Psoas muscle (tissue), 8 donors: ENCODE measurements around the gene TMEM30A. TPM values are rescaled to one million over a fixed set of nuclear protein-coding genes. Genes with fewer than 3 reads are reported as not detected.

ENCODE experiments used
- ATAC-seq, 4 donors: fragments of 200-7000 bp; cut with Tn5 transposase; one replicate each; pipeline ENCODE4 v1.9.1; 2020; ENCODE audit warnings: moderate library complexity in 3 of 4, mild to moderate bottlenecking in 2 of 4
- DNase-seq, 2 donors: peaks; one replicate each; pipeline ENCODE4 v3.0.0-alpha.2; 2020
- H3K27ac ChIP-seq: fragments of 200-600 bp; one replicate; pipeline ENCODE4 v1.8.0; 2022
- H3K27me3 ChIP-seq, 3 donors: fragments of 200-600 bp in 1 of 3; one replicate each; pipeline versions ENCODE4 v1.6.1 to v1.8.0; 2013 to 2022; ENCODE audit warnings: low read length in 2 of 3, mild to moderate bottlenecking in 2 of 3, moderate library complexity in 1 of 3; ENCODE audit not compliant: insufficient read depth in 3 of 3
- H3K36me3 ChIP-seq, 2 donors: fragments of 200-600 bp in 1 of 2; one replicate each; pipeline versions ENCODE4 v1.6.1 to v1.8.0; 2013 to 2022; ENCODE audit warnings: low read depth in 1 of 2, mild to moderate bottlenecking in 1 of 2, moderate library complexity in 1 of 2; ENCODE audit not compliant: insufficient read depth in 1 of 2
- H3K4me1 ChIP-seq: fragments of 200-600 bp; one replicate; pipeline ENCODE4 v1.8.0; 2022
- H3K4me3 ChIP-seq: fragments of 200-600 bp; one replicate; pipeline ENCODE4 v1.8.0; 2022; ENCODE audit warnings: mild to moderate bottlenecking
- H3K9me3 ChIP-seq: fragments of 200-600 bp; one replicate; pipeline ENCODE4 v1.8.0; 2022
- WGBS, 3 donors: extraction: QIAGEN DNeasy Blood & Tissue Kit; methylation state at CpG; one replicate each; pipeline versions ENCODE4 v1.1.6 to v1.1.7; 2013; 5-methylcytosine and 5-hydroxymethylcytosine counted together
- intact Hi-C, 2 donors: fragments of 100-400 bp; cut with DNase I; formaldehyde crosslinking; loops; one replicate each; pipeline versions ENCODE4 v1.11.0 to v1.14.2; 2022
- polyA plus RNA-seq, 3 donors: library from polyadenylated mRNA; stranded (reverse); fragments of 200-250 nt; gene quantifications; one replicate each; pipeline ENCODE4 v1.2.3, GENCODE V29; 2013
- total RNA-seq, 4 donors: library from RNA; stranded (reverse); fragmentation: NEBNext Ultra II Directional in 2 of 4; extraction: Animal tissue kit (Norgen Biotek cat#: 25700) in 2 of 4; gene quantifications; one replicate each; pipeline versions ENCODE4 v1.2.1 to v1.2.4, GENCODE V29; 2021 to 2023
- TF ChIP-seq, protein P1 (sequence below): fragments of 200-600 bp; IDR thresholded peaks from one replicate; pipeline ENCODE4 v1.8.0; 2022; ENCODE audit warnings: antibody characterized with exemption
- donor health status: healthy with polysubstance abuse.
- donor health status: DM: no; HTN: no; CAD: no; lungs with moderate emphysema.
- donor health status: Bipolar disorder and iron deficiency.
- donor health status: healthy.
- donor health status: DM: yes; HTN: yes; CAD: no.
- donor health status: DM: no; HTN: no; CAD: no.
- donor health status: DM: no; HTN: no; CAD: no.
- donor health status: DM: yes; HTN: yes; CAD: no.

TMEM30A gene
- total and polyA plus RNA-seq, 7 donors, result 18.7 to 52.6 (median 37.6) TPM

GRCh38 chr6:75291331-75291730 is 6.7 kb upstream of the TMEM30A start:
- H3K9me3 ChIP-seq, result no peaks in the 10 kb centered on the region
- H3K4me1 ChIP-seq, result peaks cover 21% of the 10 kb centered on the region
- no peaks in the 10 kb centered on the region for H3K27me3 ChIP-seq
- peak overlapping the region; percentile 59 for H3K27ac ChIP-seq
- 20 to 44% (median 33%) methylated on average over 2 of the region's 2 CpGs for WGBS, 3 donors
- H3K36me3 ChIP-seq, result peaks cover 0 to 12% of the 10 kb centered on the region in 2 donors
- DNase-seq (peak in 1 of 2 donors; percentile 69), ATAC-seq (peak; percentile 89 to 97 (median 96))
- intact Hi-C loops, result loop anchor here in 1 of 2 donors (10.0 kb wide), 1 partner anchor 233 kb away; no protein-coding TSS in a partner anchor
- TF ChIP-seq, protein P1, sequence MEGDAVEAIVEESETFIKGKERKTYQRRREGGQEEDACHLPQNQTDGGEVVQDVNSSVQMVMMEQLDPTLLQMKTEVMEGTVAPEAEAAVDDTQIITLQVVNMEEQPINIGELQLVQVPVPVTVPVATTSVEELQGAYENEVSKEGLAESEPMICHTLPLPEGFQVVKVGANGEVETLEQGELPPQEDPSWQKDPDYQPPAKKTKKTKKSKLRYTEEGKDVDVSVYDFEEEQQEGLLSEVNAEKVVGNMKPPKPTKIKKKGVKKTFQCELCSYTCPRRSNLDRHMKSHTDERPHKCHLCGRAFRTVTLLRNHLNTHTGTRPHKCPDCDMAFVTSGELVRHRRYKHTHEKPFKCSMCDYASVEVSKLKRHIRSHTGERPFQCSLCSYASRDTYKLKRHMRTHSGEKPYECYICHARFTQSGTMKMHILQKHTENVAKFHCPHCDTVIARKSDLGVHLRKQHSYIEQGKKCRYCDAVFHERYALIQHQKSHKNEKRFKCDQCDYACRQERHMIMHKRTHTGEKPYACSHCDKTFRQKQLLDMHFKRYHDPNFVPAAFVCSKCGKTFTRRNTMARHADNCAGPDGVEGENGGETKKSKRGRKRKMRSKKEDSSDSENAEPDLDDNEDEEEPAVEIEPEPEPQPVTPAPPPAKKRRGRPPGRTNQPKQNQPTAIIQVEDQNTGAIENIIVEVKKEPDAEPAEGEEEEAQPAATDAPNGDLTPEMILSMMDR, result no peak
- H3K4me3 ChIP-seq, result no peak overlapping the region

DNA sequence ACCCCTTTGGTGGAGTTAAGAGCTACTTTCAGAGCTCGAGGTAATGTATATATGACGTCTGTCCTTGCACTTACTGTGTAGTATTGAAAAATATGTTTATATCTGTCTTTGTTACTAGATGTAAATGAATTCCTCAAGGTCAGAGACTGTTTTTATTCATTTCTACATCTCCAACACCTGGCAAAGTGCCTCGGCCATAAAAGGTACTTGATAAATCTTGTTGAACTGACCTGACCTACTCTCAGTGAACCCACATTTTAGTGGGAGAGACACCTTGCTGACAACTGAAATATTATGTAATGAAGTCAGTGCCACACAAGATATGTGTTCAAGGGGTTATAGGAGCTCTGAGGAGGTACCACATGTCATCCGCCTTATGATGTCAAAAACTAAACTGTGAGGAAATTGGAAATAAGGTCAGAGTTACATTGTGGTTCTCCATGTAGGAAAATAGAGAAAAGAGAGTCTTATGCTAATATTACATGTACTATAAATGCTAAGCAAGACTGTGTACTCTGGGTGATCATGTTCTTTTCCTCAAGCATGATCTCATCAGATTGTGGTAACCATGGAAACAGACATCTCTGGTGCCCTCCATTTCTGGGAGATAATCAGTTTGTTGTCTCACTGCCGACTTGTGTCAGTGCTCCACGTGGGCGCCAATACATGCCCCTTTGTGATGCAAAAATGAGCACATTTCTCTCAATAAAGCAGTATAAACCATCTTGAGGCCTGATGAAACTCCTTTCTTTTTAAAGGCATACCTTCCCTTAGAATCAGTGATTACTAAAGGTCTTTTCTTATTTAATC is 5.7 kb upstream of the TMEM30A start:
- ATAC-seq (no peak), DNase-seq (no peak)
- Histone ChIP-seq H3K4me3 (no peak overlapping the region), H3K9me3 (no peaks in the 10 kb centered on the region), H3K36me3 (peaks cover 0 to 5% of the 10 kb centered on the region in 2 donors), H3K27ac (peak overlapping the region; percentile 59), H3K27me3 (no peaks in the 10 kb centered on the region), H3K4me1 (peaks cover 21% of the 10 kb centered on the region)
- WGBS, 3 donors, result 71 to 77% (median 72%) methylated on average over 7 of the region's 7 CpGs
- TF ChIP-seq, protein P1, result no peak
- intact Hi-C loops, result loop anchor here in 1 of 2 donors (10.0 kb wide), 1 partner anchor 234 kb away; no protein-coding TSS in a partner anchor

- Histone ChIP-seq H3K9me3 (no peaks in the 10 kb centered on the region), H3K4me1 (peaks cover 21% of the 10 kb centered on the region), H3K4me3 (no peak overlapping the region), H3K36me3 (no peaks in the 10 kb centered on the region), H3K27ac (no peak overlapping the region), H3K27me3 (no peaks in the 10 kb centered on the region)
- intact Hi-C loops, result loop anchor here in 1 of 2 donors (10.0 kb wide), 1 partner anchor 317 kb away; the partner anchor contains the start of gene SENP6
- 93 to 100% (median 98%) methylated on average over 1 of the region's 1 CpG for WGBS, 3 donors
- no peak for DNase-seq
- ATAC-seq, result no peak
- TF ChIP-seq, protein P1, result no peak
These were observed 3.4 kb upstream of the TMEM30A start for GRCh38 chr6:75288023-75288422.

DNA sequence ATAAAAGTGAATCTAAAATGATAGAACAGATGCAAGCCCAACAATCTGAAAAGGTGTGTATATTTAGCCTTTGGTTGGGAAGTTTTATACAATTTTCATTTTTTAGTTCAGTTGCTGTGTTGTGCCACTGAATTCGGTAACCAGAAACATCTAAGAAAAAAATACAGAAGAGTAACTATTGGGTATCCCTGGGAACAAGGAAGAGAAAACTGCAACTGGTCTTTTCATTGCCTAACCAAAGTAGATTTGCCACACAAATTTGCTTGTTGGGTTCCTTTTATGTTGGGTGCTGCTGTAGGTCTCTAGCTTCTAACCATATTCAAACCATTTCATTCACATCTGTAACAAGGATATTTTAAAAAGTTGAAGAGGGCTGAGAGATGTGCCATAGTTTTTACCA is 2.8 kb upstream of the TMEM30A start:
- H3K4me3 ChIP-seq, result no peak overlapping the region
- no peaks in the 10 kb centered on the region for H3K36me3 ChIP-seq
- H3K27ac ChIP-seq, result no peak overlapping the region
- H3K27me3 ChIP-seq, result no peaks in the 10 kb centered on the region
- ATAC-seq (no peak), DNase-seq (no peak)
- TF ChIP-seq, protein P1, result no peak
- intact Hi-C loops, result loop anchor here in 1 of 2 donors (10.0 kb wide), 1 partner anchor 317 kb away; the partner anchor contains the start of gene SENP6
- peaks cover 22% of the 10 kb centered on the region for H3K4me1 ChIP-seq
- 73 to 94% (median 89%) methylated on average over 1 of the region's 1 CpG for WGBS, 3 donors
- no peaks in the 10 kb centered on the region for H3K9me3 ChIP-seq
